ENCODE measurements around the gene CNPY1. TPM values are rescaled to one million over a fixed set of nuclear protein-coding genes. Genes with fewer than 3 reads are reported as not detected.

CNPY1 gene
- total RNA-seq, 1 donor from 2014 or later, result not detected

GRCh38 chr7:155514296-155514695, 32.1 kb downstream of the CNPY1 start:
- H3K27me3 Mint-ChIP-seq (ENCODE audit: unreplicated experiment), result peaks cover 17% of the 10 kb centered on the region

GRCh38 chr7:155513543-155514285, 32.6 kb downstream of the CNPY1 start:
- Mint-ChIP-seq H3K27me3 (ENCODE audit: unreplicated experiment) (peaks cover 22% of the 10 kb centered on the region), H3K9me3 (ENCODE audit: unreplicated experiment) (peaks cover 11% of the 10 kb centered on the region), H3K27ac (ENCODE audit: unreplicated experiment) (no peak overlapping the region), H3K4me3 (ENCODE audit: unreplicated experiment) (no peak overlapping the region), H3K4me1 (ENCODE audit: low read depth, unreplicated experiment) (peaks cover 2% of the 10 kb centered on the region), H3K36me3 (ENCODE audit: unreplicated experiment) (no peaks in the 10 kb centered on the region)
- TF ChIP-seq CTCF (IDR thresholded peaks at IDR 0.05; ENCODE audit: partially characterized antibody, unreplicated experiment), result no peak
- no peak for DNase-seq

More at GRCh38 chr7:155514296-155514695, 32.1 kb downstream of the CNPY1 start:
- Mint-ChIP-seq H3K9me3 (ENCODE audit: unreplicated experiment) (peaks cover 7% of the 10 kb centered on the region), H3K27ac (ENCODE audit: unreplicated experiment) (no peak overlapping the region), H3K4me1 (ENCODE audit: low read depth, unreplicated experiment) (no peaks in the 10 kb centered on the region), H3K4me3 (ENCODE audit: unreplicated experiment) (no peak overlapping the region), H3K36me3 (ENCODE audit: unreplicated experiment) (no peaks in the 10 kb centered on the region)
- DNase-seq, result no peak
- TF ChIP-seq CTCF (IDR thresholded peaks at IDR 0.05; ENCODE audit: partially characterized antibody, unreplicated experiment), result no peak

GRCh38 chr7:155512246-155512887, 34.0 kb downstream of the CNPY1 start:
- Mint-ChIP-seq H3K4me3 (ENCODE audit: unreplicated experiment) (no peak overlapping the region), H3K27me3 (ENCODE audit: unreplicated experiment) (peaks cover 24% of the 10 kb centered on the region), H3K27ac (ENCODE audit: unreplicated experiment) (no peak overlapping the region), H3K9me3 (ENCODE audit: unreplicated experiment) (peaks cover 14% of the 10 kb centered on the region), H3K36me3 (ENCODE audit: unreplicated experiment) (no peaks in the 10 kb centered on the region), H3K4me1 (ENCODE audit: low read depth, unreplicated experiment) (peaks cover 6% of the 10 kb centered on the region)
- no peak for TF ChIP-seq CTCF (IDR thresholded peaks at IDR 0.05; ENCODE audit: partially characterized antibody, unreplicated experiment)
- no peak for DNase-seq

- no peak overlapping the region for H3K27ac Mint-ChIP-seq (ENCODE audit: unreplicated experiment)
- no peak for DNase-seq
- peaks cover 19% of the 10 kb centered on the region for H3K9me3 Mint-ChIP-seq (ENCODE audit: unreplicated experiment)
- peaks cover 31% of the 10 kb centered on the region for H3K27me3 Mint-ChIP-seq (ENCODE audit: unreplicated experiment)
- H3K36me3 Mint-ChIP-seq (ENCODE audit: unreplicated experiment), result no peaks in the 10 kb centered on the region
- H3K4me3 Mint-ChIP-seq (ENCODE audit: unreplicated experiment), result no peak overlapping the region
- H3K4me1 Mint-ChIP-seq (ENCODE audit: low read depth, unreplicated experiment), result peaks cover 6% of the 10 kb centered on the region
- TF ChIP-seq CTCF (IDR thresholded peaks at IDR 0.05; ENCODE audit: partially characterized antibody, unreplicated experiment), result no peak
These were observed 34.7 kb downstream of the CNPY1 start for GRCh38 chr7:155511702-155511996.
